Colon (tissue), 2 donors: Measurements from ENCODE around the gene METTL1.
"Not testable (repeated sequence)": the region's sequence is repeated elsewhere in the genome, so short reads cannot be mapped to it uniquely, and the experiment has no call there.

Experiments used
- FAIRE-seq: peaks from 2 replicates; lab custom pipeline; 2012; peaks lifted over from hg19 to GRCh38; lab: Jason Lieb, UNC
- donor health status: control.
- donor health status: control.

Gene METTL1

GRCh38 chr12:57771873-57772428 lies at the start of gene METTL1:
TSS of gene METTL1 (minus strand) at chr12:57772105. CDS start at chr12:57772083, 22 bp downstream.
- no peak for FAIRE-seq

DNA sequence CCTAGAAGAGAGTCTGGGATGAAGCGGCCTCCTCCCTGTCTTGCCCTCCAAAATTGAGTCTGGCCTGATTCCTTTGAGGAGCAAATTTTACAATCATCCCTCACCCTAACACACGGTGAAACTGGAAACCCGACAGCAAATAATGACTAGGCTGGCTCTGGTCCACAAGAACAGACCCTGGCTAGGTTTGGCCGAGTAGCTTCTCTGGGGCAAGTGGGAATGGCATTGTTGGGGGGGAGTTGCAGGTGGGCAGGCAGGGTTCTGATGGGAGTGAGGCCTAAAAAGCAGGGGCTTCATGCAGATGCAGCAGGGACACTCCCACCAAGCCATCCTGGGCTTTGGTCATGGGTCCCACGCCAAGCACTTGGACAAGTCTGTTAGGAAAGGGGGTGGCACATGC lies 49.1 kb upstream of the METTL1 start:
- FAIRE-seq, result not testable (repeated sequence)

DNA sequence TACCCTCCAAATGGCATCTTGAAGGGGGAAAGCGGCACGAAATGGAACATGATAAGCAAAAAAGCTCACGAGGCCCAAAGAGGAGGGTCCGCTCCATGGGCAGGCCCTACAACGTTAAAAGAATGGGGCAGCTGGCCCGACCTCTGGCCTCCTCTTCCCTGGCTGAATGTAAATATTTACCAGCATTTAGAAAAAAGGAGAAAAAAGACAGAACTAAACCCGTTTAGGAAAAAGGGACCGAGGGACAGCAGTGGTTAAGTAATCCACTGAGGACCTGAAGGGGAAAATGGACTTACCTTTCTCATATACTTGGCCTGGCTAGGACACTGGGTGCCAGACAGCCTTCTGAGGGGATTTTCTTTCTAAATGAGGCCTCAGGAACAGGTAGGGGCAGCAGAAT lies 48.2 kb upstream of the METTL1 start:
- not testable (repeated sequence) for FAIRE-seq

- not testable (repeated sequence) for FAIRE-seq
Observed at GRCh38 chr12:57817990-57818331, 46.1 kb upstream of the METTL1 start.

DNA sequence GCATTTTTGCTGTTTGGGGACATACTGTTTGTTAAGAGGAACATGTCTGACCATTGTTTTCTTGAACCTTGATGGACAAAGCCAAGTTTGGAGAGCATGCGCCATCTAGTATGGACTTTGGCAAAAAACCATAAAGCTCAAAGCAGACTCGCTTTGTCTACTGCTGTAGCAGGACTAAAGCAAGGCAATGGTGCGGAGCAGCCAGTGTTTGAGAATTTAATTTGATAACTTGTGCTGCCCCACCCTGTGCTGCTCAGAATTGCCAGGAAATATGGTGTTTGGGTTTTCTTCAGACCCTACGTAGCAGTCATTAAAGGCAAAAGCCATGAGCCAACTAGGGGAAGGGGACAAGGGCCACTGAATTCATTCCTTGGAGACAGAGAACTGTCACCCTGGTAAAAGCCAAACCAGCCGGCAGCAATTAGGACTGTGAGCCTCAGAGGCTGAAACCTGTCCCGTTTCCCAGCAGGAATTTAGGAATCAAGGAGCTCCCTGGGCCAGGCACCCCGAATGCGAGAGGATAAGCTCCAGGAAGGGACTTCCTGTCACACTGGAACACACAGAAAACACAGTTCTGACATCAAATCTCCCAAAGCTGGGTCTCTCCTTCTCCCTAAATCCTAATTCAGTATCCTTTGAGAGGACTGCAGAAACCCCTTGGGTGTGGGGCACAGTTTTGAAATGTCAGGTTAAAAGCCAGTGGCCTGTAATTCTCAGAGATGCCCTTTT lies 45.5 kb upstream of the METTL1 start:
- FAIRE-seq, result no peak

DNA sequence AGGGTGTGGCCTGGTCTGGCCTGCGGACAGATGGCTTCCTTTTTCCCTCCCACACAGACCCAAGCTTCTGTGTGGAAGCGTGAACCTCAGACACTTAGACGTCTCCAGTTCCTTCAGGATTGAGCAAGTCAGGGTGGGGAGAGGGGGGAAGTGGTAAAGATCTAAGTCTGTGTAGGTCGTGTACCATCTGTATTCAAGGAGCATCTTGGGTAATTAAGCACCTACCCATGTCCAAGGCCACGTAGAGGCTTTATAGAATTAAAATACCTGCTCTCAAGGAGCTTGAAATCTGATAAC lies 44.9 kb upstream of the METTL1 start:
- no peak for FAIRE-seq

DNA sequence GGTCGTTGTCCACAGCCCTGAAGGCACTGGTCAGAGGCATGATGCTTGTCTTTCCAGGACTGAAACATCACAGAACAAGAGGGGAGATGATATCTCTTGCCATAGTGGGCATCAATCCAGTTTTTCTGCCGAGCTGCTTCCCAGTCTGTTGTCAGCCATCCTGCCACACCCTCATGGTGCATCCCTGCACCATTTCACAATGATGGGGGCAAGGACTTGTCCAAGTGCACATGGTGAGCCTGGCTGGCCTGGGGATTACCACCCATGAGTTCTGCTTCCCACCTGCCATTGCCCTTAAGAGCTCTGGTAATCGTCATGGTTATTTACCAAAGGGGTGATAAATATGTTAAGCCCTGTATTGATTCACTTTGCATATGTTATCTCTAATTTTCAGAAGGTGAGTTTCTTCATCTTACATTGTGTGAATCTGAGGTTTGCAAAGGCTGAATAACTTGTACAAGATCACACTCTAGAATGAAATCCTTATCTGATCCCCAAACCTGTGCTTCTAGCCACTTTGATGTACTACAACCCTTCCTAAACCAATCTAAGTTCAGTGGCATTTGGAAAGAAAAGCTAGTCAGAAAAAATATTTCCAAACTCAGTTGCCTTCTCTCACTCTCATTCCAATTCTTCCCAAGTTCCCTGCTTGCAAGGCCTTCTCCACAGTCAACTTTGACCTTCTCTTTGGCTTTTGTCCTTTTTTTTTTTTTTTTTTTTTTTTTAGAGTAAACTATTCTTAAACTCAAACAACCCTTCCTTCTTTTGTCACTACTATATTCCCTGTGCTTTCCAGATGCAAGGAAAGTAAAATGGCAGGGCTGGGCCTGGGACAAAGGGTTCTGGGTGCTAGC lies 44.3 kb upstream of the METTL1 start:
- FAIRE-seq, result no peak

DNA sequence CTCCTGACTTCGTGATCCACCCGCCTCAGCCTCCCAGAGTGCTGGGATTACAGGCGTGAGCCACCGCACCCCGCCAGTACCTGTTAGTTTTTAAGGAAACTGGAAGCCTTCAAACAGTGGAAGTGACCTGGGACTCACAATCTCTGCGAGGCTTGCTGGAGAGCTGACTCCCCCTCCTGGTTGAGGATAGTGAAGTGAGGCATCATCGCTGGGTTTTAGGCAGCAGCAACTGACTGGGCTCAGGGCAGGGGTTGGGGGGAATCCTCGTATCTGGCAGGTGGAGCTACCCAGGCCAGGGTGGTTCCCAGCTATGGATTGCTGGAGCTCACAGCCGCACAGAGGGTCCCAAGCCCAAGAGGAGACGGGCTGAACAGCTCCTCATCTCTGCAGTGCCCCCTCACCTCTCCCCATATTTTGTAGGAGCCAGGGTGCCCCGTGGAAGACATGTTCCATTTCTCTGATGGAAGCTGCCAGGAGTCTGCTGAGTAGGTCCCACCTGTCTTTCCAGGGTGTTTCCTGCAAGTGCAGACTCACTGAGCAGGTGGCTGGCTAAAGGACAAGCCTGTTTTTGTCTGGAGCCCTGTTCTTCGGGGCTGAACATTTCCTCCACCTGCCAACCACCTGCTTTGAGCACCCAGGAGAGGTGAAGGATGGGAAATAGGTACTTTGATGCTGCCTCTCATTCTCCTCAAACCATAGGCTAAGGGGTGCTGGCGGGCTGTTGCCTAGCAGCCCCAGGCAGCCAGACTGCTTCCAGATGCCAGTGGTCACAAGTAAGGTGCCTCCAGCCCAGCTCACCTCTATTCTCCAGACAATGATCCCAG lies 43.5 kb upstream of the METTL1 start:
- no peak for FAIRE-seq

GRCh38 chr12:57813971-57814772 lies 42.3 kb upstream of the METTL1 start:
- no peak for FAIRE-seq

GRCh38 chr12:57813111-57813970 lies 41.4 kb upstream of the METTL1 start:
- no peak for FAIRE-seq

- no peak for FAIRE-seq
Observed at GRCh38 chr12:57811028-57811755, 39.3 kb upstream of the METTL1 start.

DNA sequence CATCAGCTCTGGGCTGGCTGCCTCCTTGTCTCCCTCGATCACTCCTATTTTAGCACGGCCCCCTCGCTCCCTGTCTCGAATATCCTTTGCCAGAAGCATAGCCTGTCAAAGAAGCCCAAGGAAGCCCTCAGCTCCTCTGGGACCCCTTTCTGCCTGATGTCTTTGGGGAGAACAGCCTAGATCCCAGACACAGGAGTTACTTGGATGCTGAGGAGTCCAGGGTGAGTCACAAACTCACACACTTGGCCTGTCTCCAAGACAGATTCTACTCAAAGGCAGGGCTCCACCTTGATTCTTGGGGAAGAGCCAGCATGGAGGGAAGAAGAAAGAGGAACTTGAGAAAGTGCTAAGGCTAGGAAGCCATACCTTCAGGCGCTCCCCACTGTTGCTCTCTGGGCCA lies 38.5 kb upstream of the METTL1 start:
- FAIRE-seq, result no peak

- no peak for FAIRE-seq
Observed at GRCh38 chr12:57809425-57809824, 37.5 kb upstream of the METTL1 start.

- no peak for FAIRE-seq
Observed at GRCh38 chr12:57808351-57808750, 36.4 kb upstream of the METTL1 start.

DNA sequence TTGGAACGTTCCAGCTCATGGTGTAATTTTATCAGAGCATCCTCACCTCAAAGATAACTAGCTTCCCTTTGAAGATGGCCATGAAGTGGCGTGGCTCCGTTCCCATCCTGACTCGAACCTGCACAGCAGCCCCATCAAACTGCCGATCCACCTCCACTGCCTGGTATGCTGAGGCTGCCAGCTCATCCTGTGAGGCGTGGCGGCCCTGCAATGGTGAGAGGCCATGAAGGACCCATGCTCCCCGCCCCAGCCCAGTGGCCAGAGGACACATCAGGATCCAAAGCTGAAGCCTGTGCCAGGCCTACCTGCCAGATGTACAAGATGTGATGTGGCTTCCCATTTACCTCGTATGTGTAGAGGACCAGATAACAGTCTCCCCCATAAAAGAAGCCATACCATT lies 35.4 kb upstream of the METTL1 start:
- FAIRE-seq, result no peak

DNA sequence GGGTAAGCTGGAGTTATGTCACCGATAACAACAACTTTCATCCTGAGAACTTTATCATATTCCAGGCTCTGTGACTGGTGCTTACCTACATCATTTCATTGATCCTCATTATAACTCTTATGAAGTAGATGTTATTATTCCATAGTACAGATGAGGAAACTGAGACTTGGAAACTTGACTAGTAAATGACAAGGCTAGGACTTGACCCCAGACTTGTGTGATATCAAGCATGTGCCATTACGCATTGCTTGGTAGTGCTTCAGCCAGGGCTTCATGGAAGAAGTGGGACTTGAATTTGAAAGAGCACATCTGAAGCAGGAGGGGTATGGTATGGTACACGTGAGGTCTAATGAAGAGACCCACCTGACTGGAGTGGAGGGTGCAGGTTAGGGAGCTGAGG lies 34.8 kb upstream of the METTL1 start:
- no peak for FAIRE-seq

- FAIRE-seq, result no peak
Observed at GRCh38 chr12:57803319-57803893, 31.5 kb upstream of the METTL1 start.

DNA sequence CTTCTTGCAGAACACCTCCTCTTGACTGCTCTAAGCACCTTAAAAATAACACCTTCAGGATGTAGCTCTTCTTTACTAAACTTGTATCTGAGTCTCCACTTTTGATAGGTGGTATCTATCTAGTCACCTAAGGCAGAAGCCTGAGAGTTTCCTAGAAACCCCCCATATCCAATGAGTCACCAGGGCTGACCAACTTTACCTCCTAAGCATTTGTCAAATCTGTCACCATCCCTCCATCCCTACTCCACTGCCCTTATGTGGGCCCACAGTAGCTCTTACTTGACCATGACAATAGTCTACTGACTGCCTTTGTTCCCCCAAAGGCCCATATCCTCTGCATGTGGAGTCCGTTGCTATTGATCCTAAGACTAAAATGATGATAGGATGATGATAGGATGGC lies 30.7 kb upstream of the METTL1 start:
- FAIRE-seq, result no peak

DNA sequence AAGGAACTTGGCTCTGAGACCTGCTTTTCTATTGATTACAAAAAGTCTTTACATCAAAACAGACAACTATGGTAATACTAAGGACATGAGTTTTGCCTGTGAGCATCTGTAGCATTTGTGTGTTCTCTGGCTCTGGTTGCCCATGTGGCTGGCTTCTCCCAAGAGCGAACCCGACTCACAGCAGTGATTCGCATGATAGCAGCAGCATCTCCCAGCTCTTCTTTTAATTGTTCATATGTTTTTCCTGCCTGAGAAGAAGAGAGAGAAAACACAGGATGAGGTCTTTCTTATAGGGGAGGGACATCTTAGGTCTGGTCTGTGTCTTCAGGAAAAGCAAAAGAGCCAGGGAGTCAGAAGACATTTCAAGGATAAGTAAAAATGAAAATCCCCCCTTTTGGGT lies 29.1 kb upstream of the METTL1 start:
- FAIRE-seq, result no peak

DNA sequence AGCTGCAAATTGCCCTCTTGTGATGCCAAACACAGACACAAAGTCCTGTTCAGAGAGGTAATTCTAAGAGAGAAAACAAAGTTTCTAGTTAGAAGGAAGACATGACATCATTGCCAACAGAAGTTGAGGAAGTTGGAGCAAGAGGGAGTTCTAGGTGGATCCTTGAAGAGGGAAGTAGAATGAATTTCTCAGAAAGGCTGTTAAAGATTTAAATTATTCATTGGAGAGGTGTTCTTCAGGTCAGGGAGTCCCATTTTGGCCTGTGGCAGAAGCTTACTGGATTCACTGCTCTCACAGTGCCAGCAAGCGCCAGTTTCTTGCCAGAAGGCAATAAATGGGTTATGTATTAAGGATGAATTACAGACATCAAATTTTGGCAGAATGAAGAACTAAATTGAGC lies 26.0 kb upstream of the METTL1 start:
- FAIRE-seq, result no peak
